OCI-LY1 (cell line): Measurements from ENCODE around the gene WASHC1.
"Not testable (repeated sequence)": the region's sequence is repeated elsewhere in the genome, so short reads cannot be mapped to it uniquely, and the experiment has no call there.

ENCODE experiments used
- EZH2 ChIP-seq: fragments of 200-600 bp; sonication (generic), shearing (Covaris generic); IDR thresholded peaks from 2 replicates; pipeline ENCODE4 v1.8.0; 2017; ENCODE audit warnings: borderline replicate concordance, mixed run types, mild to moderate bottlenecking, antibody characterized with exemption, low read length, moderate library complexity, mixed read lengths
- TF ChIP-seq, protein P1 (sequence below): fragments of 200-600 bp; sonication (generic), shearing (Covaris generic); IDR thresholded peaks from 2 replicates; pipeline ENCODE4 v1.5.1; 2017; ENCODE audit warnings: mild to moderate bottlenecking, antibody characterized with exemption, low read length, moderate library complexity, mixed read lengths

- TF ChIP-seq, protein P1, sequence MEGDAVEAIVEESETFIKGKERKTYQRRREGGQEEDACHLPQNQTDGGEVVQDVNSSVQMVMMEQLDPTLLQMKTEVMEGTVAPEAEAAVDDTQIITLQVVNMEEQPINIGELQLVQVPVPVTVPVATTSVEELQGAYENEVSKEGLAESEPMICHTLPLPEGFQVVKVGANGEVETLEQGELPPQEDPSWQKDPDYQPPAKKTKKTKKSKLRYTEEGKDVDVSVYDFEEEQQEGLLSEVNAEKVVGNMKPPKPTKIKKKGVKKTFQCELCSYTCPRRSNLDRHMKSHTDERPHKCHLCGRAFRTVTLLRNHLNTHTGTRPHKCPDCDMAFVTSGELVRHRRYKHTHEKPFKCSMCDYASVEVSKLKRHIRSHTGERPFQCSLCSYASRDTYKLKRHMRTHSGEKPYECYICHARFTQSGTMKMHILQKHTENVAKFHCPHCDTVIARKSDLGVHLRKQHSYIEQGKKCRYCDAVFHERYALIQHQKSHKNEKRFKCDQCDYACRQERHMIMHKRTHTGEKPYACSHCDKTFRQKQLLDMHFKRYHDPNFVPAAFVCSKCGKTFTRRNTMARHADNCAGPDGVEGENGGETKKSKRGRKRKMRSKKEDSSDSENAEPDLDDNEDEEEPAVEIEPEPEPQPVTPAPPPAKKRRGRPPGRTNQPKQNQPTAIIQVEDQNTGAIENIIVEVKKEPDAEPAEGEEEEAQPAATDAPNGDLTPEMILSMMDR: not testable (repeated sequence)
- not testable (repeated sequence) for TF ChIP-seq EZH2
These were observed 47.1 kb upstream of the WASHC1 start for GRCh38 chr9:76389-76788.
